HEK293T (cell line): ENCODE results near the gene HEPN1.

Experiments used
- ELF4 ChIP-seq: fragments of 450-650 bp; IDR thresholded peaks from 2 replicates; pipeline ENCODE4 v1.6.1; 2017; ENCODE audit warnings: antibody characterized with exemption
- FOXM1 ChIP-seq: fragments of 450-650 bp; IDR thresholded peaks from 2 replicates; pipeline ENCODE4 v1.6.1; 2017; ENCODE audit warnings: mild to moderate bottlenecking, borderline replicate concordance

- TF ChIP-seq FOXM1 (no peak), ELF4 (no peak)
These were observed 18.4 kb downstream of the HEPN1 start for GRCh38 chr11:124937336-124937935.
